Thyroid gland (tissue), 4 donors: ENCODE data around the gene JAK3.

Experiments
- POLR2A ChIP-seq, 2 donors: fragments of 450-650 bp; IDR thresholded peaks; one replicate each; pipeline ENCODE4 v1.6.1; 2017; ENCODE audit warnings: antibody characterized with exemption in 2 of 2, mild to moderate bottlenecking in 2 of 2, moderate library complexity in 1 of 2
- TF ChIP-seq, protein P1 (sequence below), 6 experiments: fragments of 200-600 bp in 3 of 6; fragments of 450-650 bp in 3 of 6; sonication (generic) in 3 of 6; IDR thresholded peaks; one replicate each; pipeline ENCODE4 v1.5.1; 2016 to 2019; ENCODE audit warnings: antibody characterized with exemption in 6 of 6, mild to moderate bottlenecking in 2 of 6, inconsistent platforms in 1 of 6, moderate library complexity in 1 of 6

DNA sequence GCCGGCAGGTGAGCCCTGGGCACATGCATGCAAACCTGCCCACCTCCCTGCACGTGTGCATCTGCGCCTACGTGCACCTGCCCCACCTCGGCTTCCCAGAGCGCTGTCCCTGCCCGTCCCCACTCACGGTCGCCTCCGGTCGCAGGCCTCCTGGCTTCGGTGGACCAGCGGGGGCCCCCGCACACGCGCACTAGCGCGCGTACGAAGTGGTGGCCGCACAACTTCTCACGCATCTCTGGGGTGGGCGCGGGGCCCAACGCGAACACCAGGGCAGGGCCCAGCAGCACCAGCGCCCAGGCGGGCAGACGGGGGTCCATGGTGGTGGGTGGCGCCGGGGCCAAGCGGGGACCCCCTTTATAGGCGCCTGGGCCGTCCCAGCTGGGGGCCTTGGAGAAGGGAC is 26.6 kb downstream of the JAK3 start, which contains the start of gene INSL3:
- TF ChIP-seq, protein P1, sequence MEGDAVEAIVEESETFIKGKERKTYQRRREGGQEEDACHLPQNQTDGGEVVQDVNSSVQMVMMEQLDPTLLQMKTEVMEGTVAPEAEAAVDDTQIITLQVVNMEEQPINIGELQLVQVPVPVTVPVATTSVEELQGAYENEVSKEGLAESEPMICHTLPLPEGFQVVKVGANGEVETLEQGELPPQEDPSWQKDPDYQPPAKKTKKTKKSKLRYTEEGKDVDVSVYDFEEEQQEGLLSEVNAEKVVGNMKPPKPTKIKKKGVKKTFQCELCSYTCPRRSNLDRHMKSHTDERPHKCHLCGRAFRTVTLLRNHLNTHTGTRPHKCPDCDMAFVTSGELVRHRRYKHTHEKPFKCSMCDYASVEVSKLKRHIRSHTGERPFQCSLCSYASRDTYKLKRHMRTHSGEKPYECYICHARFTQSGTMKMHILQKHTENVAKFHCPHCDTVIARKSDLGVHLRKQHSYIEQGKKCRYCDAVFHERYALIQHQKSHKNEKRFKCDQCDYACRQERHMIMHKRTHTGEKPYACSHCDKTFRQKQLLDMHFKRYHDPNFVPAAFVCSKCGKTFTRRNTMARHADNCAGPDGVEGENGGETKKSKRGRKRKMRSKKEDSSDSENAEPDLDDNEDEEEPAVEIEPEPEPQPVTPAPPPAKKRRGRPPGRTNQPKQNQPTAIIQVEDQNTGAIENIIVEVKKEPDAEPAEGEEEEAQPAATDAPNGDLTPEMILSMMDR (IDR thresholded peaks at IDR 0.05) = no peak
- TF ChIP-seq POLR2A (IDR thresholded peaks at IDR 0.05) = no peak
